Measurements from ENCODE around the gene CCDC93. TPM values are rescaled to one million over a fixed set of nuclear protein-coding genes. Genes with fewer than 3 reads are reported as not detected.

The CCDC93 gene
- total RNA-seq, 3 donors from 2014 or later, result 25.6 to 33.1 (median 32.9) TPM

DNA sequence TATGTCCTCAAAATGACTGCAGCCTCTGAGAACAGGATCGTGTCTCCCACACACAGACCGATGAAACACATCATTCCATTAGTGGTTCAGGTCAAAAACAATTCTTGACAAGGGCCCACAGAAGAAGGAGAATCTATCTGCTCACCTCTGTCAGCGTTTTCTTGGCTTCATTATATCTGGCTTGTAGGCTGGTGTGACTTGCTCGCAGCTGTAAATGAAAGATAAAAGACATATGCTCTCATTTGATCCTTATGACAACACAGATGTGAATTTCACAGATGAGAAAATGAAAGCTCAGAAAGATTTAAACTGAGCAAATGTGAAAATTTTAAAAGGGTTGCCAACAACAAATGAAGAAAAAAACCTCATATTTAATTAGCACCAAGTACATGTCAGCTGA lies 61.6 kb downstream of the CCDC93 start:
- Histone ChIP-seq H3K36me3 (peaks cover 6% of the 10 kb centered on the region), H3K4me3 (no peak overlapping the region), H3K9me3 (no peaks in the 10 kb centered on the region), H3K4me1 (no peaks in the 10 kb centered on the region), H3K27me3 (no peaks in the 10 kb centered on the region), H3K27ac (no peak overlapping the region)
- DNase-seq (ENCODE audit: low spot score in 2 of 2), result no peak
- TF ChIP-seq POLR2AphosphoS5 (IDR thresholded peaks at IDR 0.05), result no peak
- TF ChIP-seq, protein P1, sequence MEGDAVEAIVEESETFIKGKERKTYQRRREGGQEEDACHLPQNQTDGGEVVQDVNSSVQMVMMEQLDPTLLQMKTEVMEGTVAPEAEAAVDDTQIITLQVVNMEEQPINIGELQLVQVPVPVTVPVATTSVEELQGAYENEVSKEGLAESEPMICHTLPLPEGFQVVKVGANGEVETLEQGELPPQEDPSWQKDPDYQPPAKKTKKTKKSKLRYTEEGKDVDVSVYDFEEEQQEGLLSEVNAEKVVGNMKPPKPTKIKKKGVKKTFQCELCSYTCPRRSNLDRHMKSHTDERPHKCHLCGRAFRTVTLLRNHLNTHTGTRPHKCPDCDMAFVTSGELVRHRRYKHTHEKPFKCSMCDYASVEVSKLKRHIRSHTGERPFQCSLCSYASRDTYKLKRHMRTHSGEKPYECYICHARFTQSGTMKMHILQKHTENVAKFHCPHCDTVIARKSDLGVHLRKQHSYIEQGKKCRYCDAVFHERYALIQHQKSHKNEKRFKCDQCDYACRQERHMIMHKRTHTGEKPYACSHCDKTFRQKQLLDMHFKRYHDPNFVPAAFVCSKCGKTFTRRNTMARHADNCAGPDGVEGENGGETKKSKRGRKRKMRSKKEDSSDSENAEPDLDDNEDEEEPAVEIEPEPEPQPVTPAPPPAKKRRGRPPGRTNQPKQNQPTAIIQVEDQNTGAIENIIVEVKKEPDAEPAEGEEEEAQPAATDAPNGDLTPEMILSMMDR (IDR thresholded peaks at IDR 0.05), result no peak
- no peak for TF ChIP-seq POLR2A (IDR thresholded peaks at IDR 0.05)
- intact Hi-C loops (cut with DNase I; ENCODE audit: low total_unique reads), result no loop called here

DNA sequence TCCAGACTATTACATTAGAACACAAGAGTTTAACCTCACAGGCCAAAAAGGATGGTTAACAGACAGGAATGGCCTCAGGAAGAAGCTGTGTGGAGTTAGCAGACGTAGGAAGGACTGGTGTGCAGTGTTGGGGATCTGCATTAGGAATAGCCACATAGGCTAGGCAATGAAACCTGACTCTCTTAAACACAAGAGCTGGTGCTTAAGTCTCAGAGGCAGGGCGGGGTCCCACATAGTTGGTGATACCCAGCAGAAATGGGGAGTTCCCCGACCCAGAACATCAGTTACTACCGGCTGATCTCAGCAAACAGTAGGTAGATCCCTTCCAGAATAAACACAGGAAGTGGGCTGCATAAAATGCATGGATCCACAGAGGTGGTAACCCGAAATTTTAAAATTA lies 64.1 kb downstream of the CCDC93 start:
- DNase-seq (ENCODE audit: low spot score in 2 of 2), result no peak
- no peak overlapping the region for H3K4me3 ChIP-seq
- H3K9me3 ChIP-seq, result no peaks in the 10 kb centered on the region
- H3K4me1 ChIP-seq, result no peaks in the 10 kb centered on the region
- intact Hi-C loops (cut with DNase I; ENCODE audit: low total_unique reads), result no loop called here
- no peaks in the 10 kb centered on the region for H3K27me3 ChIP-seq
- no peak overlapping the region for H3K27ac ChIP-seq
- TF ChIP-seq POLR2A (IDR thresholded peaks at IDR 0.05) (no peak), POLR2AphosphoS5 (IDR thresholded peaks at IDR 0.05) (no peak)
- TF ChIP-seq, protein P1 (IDR thresholded peaks at IDR 0.05), result no peak
- H3K36me3 ChIP-seq, result peaks cover 14% of the 10 kb centered on the region

DNA sequence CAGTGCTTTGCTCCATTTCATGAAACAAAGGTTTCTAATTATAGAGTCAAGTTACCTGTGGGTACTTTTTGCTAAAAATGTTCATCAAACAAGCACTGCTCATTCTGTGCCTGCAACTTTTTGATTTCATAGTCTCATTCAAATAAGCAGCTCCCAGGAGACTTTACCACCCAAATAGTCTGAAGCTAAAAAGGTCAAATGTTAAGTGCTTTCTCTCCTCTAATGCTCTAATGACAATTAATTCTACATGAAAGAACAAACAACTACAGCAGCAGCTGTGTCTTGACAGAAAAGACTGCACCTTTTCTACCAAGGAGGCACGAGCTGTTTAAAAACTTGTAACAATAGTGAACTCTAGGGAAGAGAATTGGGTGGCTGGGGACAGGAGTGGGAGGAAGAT lies 65.3 kb downstream of the CCDC93 start:
- H3K36me3 ChIP-seq, result peaks cover 9% of the 10 kb centered on the region

DNA sequence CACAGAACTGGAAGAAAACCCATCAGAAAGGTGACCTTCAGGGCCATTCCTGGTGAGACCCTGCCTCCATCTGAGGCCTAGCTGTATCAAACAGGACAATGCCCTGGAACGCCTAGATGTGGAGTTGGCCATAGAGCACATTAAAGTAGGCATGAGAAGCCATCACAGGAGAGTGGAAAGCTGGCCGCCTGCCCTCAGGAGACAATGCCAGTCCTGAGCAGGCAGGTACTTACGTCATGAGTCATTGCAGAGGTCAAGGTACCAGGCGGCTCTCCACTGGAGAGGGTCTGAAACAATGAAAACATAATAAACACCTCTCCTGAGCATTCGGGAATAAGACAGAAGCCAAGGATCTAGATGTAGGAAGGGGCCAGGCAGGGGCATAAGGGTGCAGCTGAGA lies 68.6 kb downstream of the CCDC93 start:
- Histone ChIP-seq H3K4me3 (no peak overlapping the region), H3K27me3 (no peaks in the 10 kb centered on the region), H3K27ac (no peak overlapping the region), H3K36me3 (peaks cover 9% of the 10 kb centered on the region), H3K9me3 (no peaks in the 10 kb centered on the region), H3K4me1 (no peaks in the 10 kb centered on the region)
- intact Hi-C loops (cut with DNase I; ENCODE audit: low total_unique reads), result no loop called here
- TF ChIP-seq, protein P1 (IDR thresholded peaks at IDR 0.05), result no peak
- DNase-seq (ENCODE audit: low spot score in 2 of 2), result no peak

More for the DNA sequence above, 65.3 kb downstream of the CCDC93 start:
- TF ChIP-seq, protein P1 (IDR thresholded peaks at IDR 0.05), result no peak
- TF ChIP-seq POLR2A (IDR thresholded peaks at IDR 0.05) (no peak), POLR2AphosphoS5 (IDR thresholded peaks at IDR 0.05) (no peak)
- Histone ChIP-seq H3K9me3 (no peaks in the 10 kb centered on the region), H3K27ac (no peak overlapping the region), H3K4me1 (no peaks in the 10 kb centered on the region), H3K27me3 (no peaks in the 10 kb centered on the region), H3K4me3 (no peak overlapping the region)
- intact Hi-C loops (cut with DNase I; ENCODE audit: low total_unique reads), result no loop called here
- no peak for DNase-seq (ENCODE audit: low spot score in 2 of 2)

DNA sequence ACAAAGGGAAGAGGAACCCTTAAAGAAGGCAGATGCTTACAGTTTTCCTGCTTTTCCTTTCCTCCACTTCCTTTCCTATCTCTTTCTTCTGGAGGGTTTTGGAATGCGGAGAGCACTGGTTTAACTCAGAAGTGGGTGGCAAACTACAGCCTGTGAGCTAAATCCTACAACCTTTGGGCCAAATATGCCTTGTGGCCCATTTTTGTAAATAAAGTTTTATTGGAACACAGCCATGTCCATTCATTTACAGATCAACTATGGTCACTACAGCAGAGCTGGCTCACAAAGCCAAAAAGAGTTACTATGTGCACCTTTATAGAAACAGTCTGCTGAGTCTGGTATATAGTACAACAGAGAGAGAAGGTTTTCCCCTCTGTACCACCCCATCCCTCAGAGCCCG lies 69.1 kb downstream of the CCDC93 start:
- no peak overlapping the region for H3K4me3 ChIP-seq
- peaks cover 9% of the 10 kb centered on the region for H3K36me3 ChIP-seq
- no peaks in the 10 kb centered on the region for H3K27me3 ChIP-seq
- TF ChIP-seq POLR2AphosphoS5 (IDR thresholded peaks at IDR 0.05) (no peak), POLR2A (IDR thresholded peaks at IDR 0.05) (no peak)
- TF ChIP-seq, protein P1 (IDR thresholded peaks at IDR 0.05), result no peak
- no peaks in the 10 kb centered on the region for H3K9me3 ChIP-seq
- intact Hi-C loops (cut with DNase I; ENCODE audit: low total_unique reads), result no loop called here
- no peaks in the 10 kb centered on the region for H3K4me1 ChIP-seq
- no peak for DNase-seq (ENCODE audit: low spot score in 2 of 2)
- no peak overlapping the region for H3K27ac ChIP-seq

All from breast epithelium (tissue), 4 donors.